ENCODE data around the gene CCN5. TPM values are rescaled to one million over a fixed set of nuclear protein-coding genes. Genes with fewer than 3 reads are reported as not detected.
A peak's percentile ranks its signal among the peaks of the same experiment; 100 is the strongest.

CCN5 gene
- total RNA-seq, 2 experiments from 2014 or later = not detected

GRCh38 chr20:44745598-44746366 is 30.6 kb downstream of the CCN5 start, which contains the start of gene KCNK15:
Gene KCNK15 (plus strand): TSS chr20:44745865. CDS start chr20:44745911, 46 bp downstream.
- Mint-ChIP-seq H3K4me1 (ENCODE audit: low read depth) (peaks cover 8% of the 10 kb centered on the region), H3K27me3 (peaks cover 20% of the 10 kb centered on the region), H3K36me3 (ENCODE audit: low read depth) (no peaks in the 10 kb centered on the region), H3K27ac (no peak within 1 kb of the TSS), H3K9me3 (no peaks in the 10 kb centered on the region), H3K4me3 (peak within 1 kb of the TSS; percentile 70)
- CTCF ChIA-PET = interaction anchor here (1.7 to 9.5 kb wide), 7 partner anchors 9 to 124 kb away, joined by 5 to 57 read pairs (median 13); no protein-coding TSS in a partner anchor
- TF ChIP-seq CTCF (IDR thresholded peaks at IDR 0.05) = no peak
- ATAC-seq (peak; percentile 71), DNase-seq (peak; percentile 49)
- intact Hi-C loops (cut with micrococcal nuclease) = no loop called here
- POLR2A ChIA-PET = interaction anchor here (0.8 kb wide), 1 partner anchor 66 kb away, joined by 3 read pairs; no protein-coding TSS in a partner anchor

GRCh38 chr20:44746367-44747165 is 31.4 kb downstream of the CCN5 start:
- intact Hi-C loops (cut with micrococcal nuclease) = loop anchor here (1.0 kb wide), 1 partner anchor 121 kb away; no protein-coding TSS in a partner anchor
- peaks cover 20% of the 10 kb centered on the region for H3K27me3 Mint-ChIP-seq
- ChIA-PET POLR2A (interaction anchor here (0.6 to 0.8 kb wide), 3 partner anchors 65 to 349 kb away, joined by 3 read pairs; no protein-coding TSS in a partner anchor), CTCF (interaction anchor here (0.5 to 4.5 kb wide), 23 partner anchors 8 to 349 kb away, joined by 3 to 37 read pairs (median 5); no protein-coding TSS in a partner anchor)
- H3K36me3 Mint-ChIP-seq (ENCODE audit: low read depth) = no peaks in the 10 kb centered on the region
- ATAC-seq = peak; percentile 5
- DNase-seq = no peak
- peaks cover 8% of the 10 kb centered on the region for H3K4me1 Mint-ChIP-seq (ENCODE audit: low read depth)
- no peak overlapping the region for H3K27ac Mint-ChIP-seq
- TF ChIP-seq CTCF (IDR thresholded peaks at IDR 0.05) = no peak
- no peaks in the 10 kb centered on the region for H3K9me3 Mint-ChIP-seq
- H3K4me3 Mint-ChIP-seq = peak overlapping the region; percentile 70

- DNase-seq = peak; percentile 87
- peaks cover 20% of the 10 kb centered on the region for H3K27me3 Mint-ChIP-seq
- intact Hi-C loops (cut with micrococcal nuclease) = loop anchor here (1.0 kb wide), 1 partner anchor 120 kb away; no protein-coding TSS in a partner anchor
- CTCF ChIA-PET = interaction anchor here (0.5 to 4.5 kb wide), 28 partner anchors 9 to 348 kb away, joined by 3 to 37 read pairs (median 5); no protein-coding TSS in a partner anchor
- POLR2A ChIA-PET = interaction anchor here (0.7 to 0.8 kb wide), 2 partner anchors 66 to 348 kb away, joined by 3 read pairs; no protein-coding TSS in a partner anchor
- peak; percentile 71 for TF ChIP-seq CTCF (IDR thresholded peaks at IDR 0.05)
- H3K36me3 Mint-ChIP-seq (ENCODE audit: low read depth) = no peaks in the 10 kb centered on the region
- H3K9me3 Mint-ChIP-seq = no peaks in the 10 kb centered on the region
- ATAC-seq = peak; percentile 71
- peak overlapping the region; percentile 70 for H3K4me3 Mint-ChIP-seq
- H3K4me1 Mint-ChIP-seq (ENCODE audit: low read depth) = peaks cover 8% of the 10 kb centered on the region
- peak overlapping the region; percentile 73 for H3K27ac Mint-ChIP-seq
These were observed 32.2 kb downstream of the CCN5 start for GRCh38 chr20:44747166-44748004.

- POLR2A ChIA-PET = interaction anchor here (0.8 kb wide), 1 partner anchor 66 kb away, joined by 3 read pairs; no protein-coding TSS in a partner anchor
- ATAC-seq = no peak
- intact Hi-C loops (cut with micrococcal nuclease) = no loop called here
These were observed 32.8 kb downstream of the CCN5 start for GRCh38 chr20:44748005-44748370.

More at GRCh38 chr20:44748005-44748370, 32.8 kb downstream of the CCN5 start:
- H3K36me3 Mint-ChIP-seq (ENCODE audit: low read depth) = no peaks in the 10 kb centered on the region
- no peak for TF ChIP-seq CTCF (IDR thresholded peaks at IDR 0.05)
- H3K9me3 Mint-ChIP-seq = no peaks in the 10 kb centered on the region
- no peak for DNase-seq
- no peak overlapping the region for H3K27ac Mint-ChIP-seq
- no peak overlapping the region for H3K4me3 Mint-ChIP-seq
- peaks cover 8% of the 10 kb centered on the region for H3K4me1 Mint-ChIP-seq (ENCODE audit: low read depth)
- CTCF ChIA-PET = interaction anchor here (0.7 to 4.5 kb wide), 22 partner anchors 10 to 348 kb away, joined by 3 to 37 read pairs (median 6); no protein-coding TSS in a partner anchor
- H3K27me3 Mint-ChIP-seq = peaks cover 20% of the 10 kb centered on the region
